Mucosa of gallbladder (tissue), 1 donor: ENCODE measurements around the gene ARL11. TPM values are rescaled to one million over a fixed set of nuclear protein-coding genes. Genes with fewer than 3 reads are reported as not detected.

Experiments used
- DNase-seq: peaks from one replicate; pipeline ENCODE4 v3.0.0-alpha.2; 2020; ENCODE audit warnings: low spot score
- total RNA-seq: library from RNA; stranded (reverse); gene quantifications from one replicate; pipeline ENCODE4 v1.2.1, GENCODE V29; 2021
- donor health status: DM: no; HTN: no; CAD: no.

The ARL11 gene
- total RNA-seq, 1 donor from 2014 or later: 2.8 TPM

DNA sequence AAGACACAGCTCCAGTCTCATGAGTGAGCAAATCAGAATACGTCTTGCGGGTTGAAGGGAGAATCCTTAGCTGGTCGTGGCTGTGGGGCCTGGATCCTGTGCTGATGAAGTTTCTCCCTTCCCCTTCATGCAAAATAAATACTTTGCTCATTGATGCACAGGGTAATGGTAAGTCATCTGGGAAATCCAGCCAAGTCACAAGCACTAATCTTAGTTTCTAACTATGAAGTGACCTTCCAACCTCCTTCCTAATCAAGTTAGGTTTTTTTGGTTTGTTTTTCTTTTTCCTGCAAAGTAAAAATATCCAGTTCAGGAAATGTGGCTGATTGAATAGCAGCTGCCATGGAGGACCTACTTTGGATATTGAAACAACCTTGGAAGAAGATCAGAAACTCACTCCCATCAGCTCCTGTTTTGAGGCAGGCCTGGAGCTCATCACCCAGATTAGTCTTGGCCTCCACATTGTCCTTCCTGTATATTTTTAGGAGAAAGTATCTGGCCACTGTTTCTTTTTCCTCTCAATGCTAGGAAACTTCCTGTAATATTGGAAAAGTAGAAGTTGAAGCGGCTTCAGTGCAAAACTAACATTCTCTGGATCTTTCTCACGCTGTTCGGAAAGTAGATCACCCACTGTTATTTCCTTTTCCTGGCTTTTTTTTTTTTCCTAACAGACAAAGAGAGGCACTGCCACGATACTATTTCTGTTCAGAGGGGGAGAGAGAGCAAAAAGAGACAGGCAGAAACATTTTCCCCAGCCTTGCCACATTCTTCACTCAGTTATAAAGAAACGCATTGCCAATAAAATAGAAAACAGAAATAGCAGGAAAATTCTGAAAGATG is 12.3 kb upstream of the ARL11 start:
- DNase-seq: no peak

- no peak for DNase-seq
Measured at GRCh38 chr13:49616676-49617065, 11.6 kb upstream of the ARL11 start.

- no peak for DNase-seq
Measured at GRCh38 chr13:49620170-49620621, 8.1 kb upstream of the ARL11 start.

DNA sequence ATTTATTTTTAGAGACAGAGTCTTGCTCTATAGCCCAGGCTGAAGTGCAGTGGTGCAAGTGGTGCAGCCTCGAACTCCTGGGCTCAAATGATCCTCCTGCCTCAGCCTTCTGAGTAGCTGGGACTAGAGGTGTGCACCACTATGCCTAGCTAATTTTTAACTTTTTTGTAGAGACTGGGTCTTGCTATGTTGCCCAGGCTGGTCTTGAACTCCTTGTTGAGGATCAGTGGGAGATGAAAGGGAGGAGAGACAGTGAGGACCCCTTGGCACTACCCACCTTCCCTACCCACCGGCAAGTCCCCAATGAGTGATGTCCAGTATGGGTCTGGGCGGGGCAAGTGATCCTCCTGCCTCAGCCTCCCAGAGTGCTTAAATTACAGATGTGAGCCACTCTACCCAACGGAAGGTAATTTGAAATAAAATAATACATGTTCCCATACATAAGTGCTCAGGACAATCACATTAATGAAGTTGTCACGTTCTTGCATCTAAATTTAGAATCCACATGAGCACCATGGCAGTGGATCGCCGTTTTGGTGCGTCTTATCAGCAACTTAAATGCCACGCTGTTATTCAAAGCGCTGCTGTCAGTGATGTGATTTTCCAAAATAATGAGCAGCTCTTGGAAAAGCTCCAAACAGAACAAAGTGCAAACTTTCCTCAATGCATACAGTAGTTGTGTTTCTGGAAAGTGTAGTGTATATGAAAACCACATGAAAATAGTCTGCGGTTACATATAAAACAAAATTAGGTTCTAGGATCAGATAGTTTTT is 5.9 kb upstream of the ARL11 start:
- no peak for DNase-seq

- no peak for DNase-seq
Measured at GRCh38 chr13:49624229-49624628, 4.1 kb upstream of the ARL11 start.

DNA sequence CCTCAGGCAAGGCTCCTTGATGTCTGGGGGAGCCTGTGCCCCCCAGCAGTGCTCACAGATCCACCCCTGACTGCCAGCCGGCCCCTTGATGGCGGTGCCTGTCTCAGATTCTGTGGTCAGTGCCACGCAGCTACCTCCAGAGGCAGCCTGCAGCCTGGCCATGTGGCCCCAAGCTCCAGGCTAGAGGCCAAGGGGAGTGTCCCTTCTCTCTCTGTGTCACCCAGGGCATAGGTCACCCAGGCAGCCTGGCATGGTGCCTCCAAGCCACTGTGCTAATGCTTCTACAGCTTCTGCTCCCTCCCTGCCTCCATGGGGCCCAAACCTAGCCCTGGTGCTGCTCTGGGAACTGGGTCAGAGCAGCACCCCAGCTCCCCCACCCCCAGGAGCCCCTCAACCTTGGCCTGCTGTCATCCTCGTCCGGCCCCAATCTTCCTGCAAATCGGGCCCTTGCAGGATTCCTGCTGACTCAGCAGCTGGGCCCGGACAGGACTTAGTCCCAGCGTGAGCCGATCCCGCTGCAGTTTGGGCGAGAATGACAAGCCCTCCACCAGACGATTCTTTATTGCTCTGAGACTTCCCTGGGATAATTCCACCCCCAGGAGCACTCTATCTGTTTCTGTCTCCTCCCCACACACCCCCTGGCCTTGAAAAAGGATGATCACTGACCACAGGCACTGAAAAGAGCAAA is 2.8 kb upstream of the ARL11 start:
- peak; percentile 32 for DNase-seq

DNA sequence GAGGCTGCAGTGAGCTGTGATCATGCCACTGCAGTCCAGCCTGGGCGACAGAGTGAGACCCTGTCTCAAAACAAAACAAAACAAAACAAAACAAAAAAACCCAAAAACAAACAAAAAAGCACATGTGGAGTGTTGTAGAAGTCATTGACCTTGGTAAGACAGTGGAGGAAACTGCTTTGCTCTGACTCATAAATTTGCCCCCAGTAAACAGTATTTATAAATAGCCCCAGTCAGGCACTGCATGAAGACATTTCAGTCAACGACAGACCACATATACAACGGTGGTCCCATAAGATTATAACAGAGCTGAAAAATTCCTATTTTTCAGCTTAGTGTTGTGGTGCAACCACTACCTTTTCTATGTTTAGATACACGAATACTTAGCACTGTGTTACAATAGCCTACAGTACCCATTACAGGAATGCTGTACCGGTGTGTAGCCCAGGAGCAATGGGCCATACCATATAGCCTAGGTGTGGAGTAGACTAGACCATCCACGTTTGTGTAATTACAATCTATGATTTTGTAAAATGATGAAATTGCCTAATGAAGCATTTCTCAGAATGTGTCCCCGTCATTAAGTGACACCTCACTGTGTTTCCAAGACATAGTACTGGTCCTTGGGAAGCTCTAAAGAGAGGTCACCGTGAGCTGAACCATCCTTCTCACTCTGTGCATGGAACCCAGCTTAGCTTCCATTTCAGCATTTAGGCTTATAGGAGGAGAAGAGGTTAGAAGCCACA is 1.1 kb downstream of the ARL11 start:
- no peak for DNase-seq

DNA sequence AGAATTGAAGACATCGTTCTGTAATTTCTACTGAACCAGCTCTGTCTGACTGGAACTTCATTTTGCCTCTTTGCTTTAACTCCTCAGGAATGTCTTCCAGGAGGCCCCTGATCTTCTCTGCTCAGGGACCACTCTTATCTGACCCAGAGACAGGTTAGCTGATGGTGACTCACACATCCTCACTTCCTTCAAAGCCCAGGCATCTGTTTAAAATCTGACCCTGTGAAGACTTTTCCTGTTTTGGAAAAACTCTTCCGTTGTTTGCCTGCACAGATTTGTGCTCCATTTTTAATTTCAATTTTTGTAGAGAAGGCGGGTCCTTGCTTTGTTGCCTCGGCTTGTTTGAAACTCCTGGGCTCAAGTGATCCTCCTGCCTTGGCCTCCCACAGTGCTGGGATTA is 1.6 kb downstream of the ARL11 start:
- no peak for DNase-seq

GRCh38 chr13:49630580-49630979 is 2.3 kb downstream of the ARL11 start:
- DNase-seq: no peak

DNA sequence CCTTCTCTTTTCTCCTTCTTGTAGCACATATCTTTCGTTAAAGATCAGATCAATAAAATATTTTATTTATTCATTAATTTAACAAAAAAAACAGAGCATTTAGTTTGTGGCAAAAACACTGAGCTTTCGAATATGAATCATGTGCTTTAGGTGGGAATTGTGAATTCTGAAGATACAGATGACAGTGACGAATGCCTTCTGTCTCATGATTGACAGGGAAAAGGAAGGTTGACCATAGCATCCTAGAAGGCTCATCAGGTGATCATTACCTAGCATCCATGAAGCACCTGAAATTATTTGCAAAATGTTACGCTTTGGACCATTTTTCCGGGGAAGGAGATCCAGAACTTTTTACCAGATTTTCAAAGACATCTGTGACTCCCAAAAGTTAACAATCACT is 3.8 kb downstream of the ARL11 start:
- no peak for DNase-seq

GRCh38 chr13:49633710-49634109 is 5.4 kb downstream of the ARL11 start:
- no peak for DNase-seq

- DNase-seq: peak; percentile 78
Measured at GRCh38 chr13:49635599-49636433, 7.5 kb downstream of the ARL11 start.

DNA sequence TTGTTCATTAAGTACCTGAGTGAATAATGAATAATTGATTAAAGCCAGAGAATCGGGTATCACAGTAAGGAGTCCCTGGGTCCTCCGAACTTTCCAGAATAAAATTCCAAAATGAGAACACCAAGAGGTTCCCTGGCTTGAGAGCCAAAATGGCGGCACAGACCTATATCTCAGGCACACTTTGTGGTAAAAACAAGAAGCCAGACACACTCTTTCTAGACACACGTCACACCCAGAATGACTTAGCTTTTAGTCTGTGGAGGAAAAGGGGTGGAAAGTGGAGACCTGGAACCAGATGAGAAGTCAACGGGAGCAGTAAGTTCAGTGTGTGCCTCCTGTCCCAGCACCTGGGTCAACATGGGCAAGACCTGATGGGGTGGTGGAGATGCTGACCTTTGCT is 8.4 kb downstream of the ARL11 start:
- DNase-seq: no peak

- DNase-seq: no peak
Measured at GRCh38 chr13:49638030-49638743, 9.9 kb downstream of the ARL11 start.

- no peak for DNase-seq
Measured at GRCh38 chr13:49638744-49639072, 10.4 kb downstream of the ARL11 start.

GRCh38 chr13:49641801-49642291 is 13.5 kb downstream of the ARL11 start:
- peak; percentile 20 for DNase-seq

- DNase-seq: no peak
Measured at GRCh38 chr13:49643035-49643646, 14.8 kb downstream of the ARL11 start.

- no peak for DNase-seq
Measured at GRCh38 chr13:49645451-49645850, 17.1 kb downstream of the ARL11 start.

DNA sequence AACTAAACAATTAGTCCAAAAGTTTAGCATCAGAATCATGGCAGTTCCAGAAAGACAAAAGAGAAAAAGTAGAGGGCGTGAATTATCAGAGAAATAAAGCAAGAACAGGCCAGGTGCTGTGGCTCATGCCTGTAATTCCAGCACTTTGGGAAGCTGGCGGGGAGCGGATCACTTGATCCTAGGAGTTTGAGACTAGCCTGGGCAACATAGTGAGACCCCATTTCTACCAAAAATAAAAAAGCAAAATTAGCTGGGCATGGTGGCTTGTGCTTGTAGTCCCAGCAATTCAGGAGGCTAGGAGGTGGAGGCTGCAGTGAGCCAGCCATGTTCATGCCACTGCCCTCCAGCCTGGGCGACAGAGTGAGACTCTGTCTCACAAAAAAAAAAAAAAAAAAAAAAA is 18.4 kb downstream of the ARL11 start:
- no peak for DNase-seq
